HEK293 (cell line): ENCODE data around the gene PTH1R.

Experiments used
- CTCF ChIA-PET: fragments of 350-600 bp; formaldehyde crosslinking; extraction: SDS; loops from one replicate; lab custom pipeline; 2021; ENCODE audit warnings: antibody characterized with exemption; lab: Yijun Ruan, JAX
- POLR2A ChIA-PET: fragments of 300-600 bp; formaldehyde crosslinking; extraction: SDS; loops from one replicate; lab custom pipeline; 2020; ENCODE audit warnings: antibody characterized with exemption, inconsistent platforms; lab: Yijun Ruan, JAX
- H3K27ac ChIP-seq: fragments of 200-500 bp; sonication (Bioruptor generic); 2 replicates; pipeline ENCODE4 v1.5.1; 2014; ENCODE audit warnings: low read depth, low read length, control low read depth, inconsistent platforms; ENCODE audit errors: extremely low read depth
- H3K36me3 ChIP-seq, 2 experiments: fragments of 200-500 bp in 1 of 2; sonication (Bioruptor generic) in 1 of 2; 1 replicate in 1 of 2; 2 replicates in 1 of 2; pipeline ENCODE4 v1.5.1; 2014 to 2017; ENCODE audit warnings: inconsistent platforms in 2 of 2, low read length in 2 of 2; ENCODE audit not compliant: control insufficient read depth in 2 of 2, insufficient read depth in 1 of 2
- H3K4me1 ChIP-seq: fragments of 200-500 bp; sonication (Bioruptor generic); 2 replicates; pipeline ENCODE4 v1.5.1; 2014; ENCODE audit warnings: mild to moderate bottlenecking, low read length, inconsistent platforms; ENCODE audit not compliant: control insufficient read depth, insufficient read depth
- H3K4me3 ChIP-seq: 2 replicates; pipeline ENCODE4 v1.5.1; 2011; ENCODE audit warnings: low read depth, mild to moderate bottlenecking, control low read depth, low read length, moderate library complexity
- H3K9me3 ChIP-seq: fragments of 200-500 bp; sonication (Bioruptor generic); 2 replicates; pipeline ENCODE4 v1.5.1; 2014; ENCODE audit warnings: low read depth, low read length, inconsistent platforms; ENCODE audit not compliant: control insufficient read depth, insufficient read depth
- EGR2 ChIP-seq: fragments of 450-650 bp; formaldehyde crosslinking; IDR thresholded peaks from 2 replicates; pipeline ENCODE4 v1.5.1; 2016; ENCODE audit warnings: low read depth, missing biosample characterization, missing genetic modification characterization
- GFI1B ChIP-seq: fragments of 450-650 bp; formaldehyde crosslinking; IDR thresholded peaks from 2 replicates; pipeline ENCODE4 v1.5.1; 2016; ENCODE audit warnings: missing biosample characterization, missing genetic modification characterization
- GLI4 ChIP-seq: fragments of 450-650 bp; formaldehyde crosslinking; IDR thresholded peaks from 2 replicates; pipeline ENCODE4 v1.5.1; 2016; ENCODE audit warnings: missing biosample characterization, missing genetic modification characterization
- PRDM1 ChIP-seq: fragments of 450-650 bp; formaldehyde crosslinking; IDR thresholded peaks from 2 replicates; pipeline ENCODE4; 2016; ENCODE audit warnings: missing biosample characterization, missing genetic modification characterization
- PRDM6 ChIP-seq: fragments of 450-650 bp; formaldehyde crosslinking; IDR thresholded peaks from 2 replicates; pipeline ENCODE4 v1.5.1; 2017; ENCODE audit warnings: missing biosample characterization, missing genetic modification characterization
- SP7 ChIP-seq: fragments of 450-650 bp; formaldehyde crosslinking; IDR thresholded peaks from 2 replicates; pipeline ENCODE4 v1.5.1; 2016; ENCODE audit warnings: missing biosample characterization, missing genetic modification characterization
- ZBTB48 ChIP-seq: fragments of 450-650 bp; formaldehyde crosslinking; IDR thresholded peaks from 2 replicates; pipeline ENCODE4 v1.5.1; 2016; ENCODE audit warnings: missing biosample characterization, missing genetic modification characterization
- ZFHX2 ChIP-seq: fragments of 450-650 bp; formaldehyde crosslinking; conservative IDR thresholded peaks from 2 replicates; pipeline ENCODE4 v1.5.1; 2016; ENCODE audit warnings: missing biosample characterization, missing genetic modification characterization
- ZNF112 ChIP-seq: fragments of 450-650 bp; formaldehyde crosslinking; IDR thresholded peaks from 2 replicates; pipeline ENCODE4 v1.5.0; 2017; ENCODE audit warnings: missing biosample characterization, missing genetic modification characterization
- ZNF146 ChIP-seq: fragments of 450-650 bp; formaldehyde crosslinking; IDR thresholded peaks from 2 replicates; pipeline ENCODE4 v1.5.1; 2016; ENCODE audit warnings: missing biosample characterization, missing genetic modification characterization
- ZNF184 ChIP-seq: fragments of 450-650 bp; IDR thresholded peaks from 2 replicates; pipeline ENCODE4 v1.5.1; 2018; ENCODE audit warnings: missing biosample characterization, mild to moderate bottlenecking, missing genetic modification characterization
- ZNF366 ChIP-seq: fragments of 450-650 bp; formaldehyde crosslinking; conservative IDR thresholded peaks from 2 replicates; pipeline ENCODE4 v1.5.1; 2016; ENCODE audit warnings: missing biosample characterization, missing genetic modification characterization
- ZNF704 ChIP-seq: fragments of 450-650 bp; formaldehyde crosslinking; IDR thresholded peaks from 2 replicates; pipeline ENCODE4 v1.5.1; 2016; ENCODE audit warnings: missing biosample characterization, missing genetic modification characterization
- ZSCAN16 ChIP-seq: fragments of 450-650 bp; formaldehyde crosslinking; IDR thresholded peaks from 2 replicates; pipeline ENCODE4 v1.5.1; 2016; ENCODE audit warnings: missing biosample characterization, missing genetic modification characterization
- ZSCAN4 ChIP-seq: fragments of 450-650 bp; formaldehyde crosslinking; IDR thresholded peaks from 2 replicates; pipeline ENCODE4 v1.5.1; 2017; ENCODE audit warnings: missing biosample characterization, missing genetic modification characterization
- ZXDB ChIP-seq: fragments of 450-650 bp; formaldehyde crosslinking; IDR thresholded peaks from 2 replicates; pipeline ENCODE4 v1.5.1; 2016; ENCODE audit warnings: missing biosample characterization, missing genetic modification characterization
- TF ChIP-seq, protein P1 (sequence below): fragments of 450-650 bp; formaldehyde crosslinking; IDR thresholded peaks from 2 replicates; pipeline ENCODE4 v1.5.1; 2017; ENCODE audit warnings: missing biosample characterization, missing genetic modification characterization
- TF ChIP-seq, protein P2 (sequence below): fragments of 450-650 bp; formaldehyde crosslinking; IDR thresholded peaks from 2 replicates; pipeline ENCODE4 v1.5.1; 2016; ENCODE audit warnings: missing biosample characterization, missing genetic modification characterization

The PTH1R gene

DNA sequence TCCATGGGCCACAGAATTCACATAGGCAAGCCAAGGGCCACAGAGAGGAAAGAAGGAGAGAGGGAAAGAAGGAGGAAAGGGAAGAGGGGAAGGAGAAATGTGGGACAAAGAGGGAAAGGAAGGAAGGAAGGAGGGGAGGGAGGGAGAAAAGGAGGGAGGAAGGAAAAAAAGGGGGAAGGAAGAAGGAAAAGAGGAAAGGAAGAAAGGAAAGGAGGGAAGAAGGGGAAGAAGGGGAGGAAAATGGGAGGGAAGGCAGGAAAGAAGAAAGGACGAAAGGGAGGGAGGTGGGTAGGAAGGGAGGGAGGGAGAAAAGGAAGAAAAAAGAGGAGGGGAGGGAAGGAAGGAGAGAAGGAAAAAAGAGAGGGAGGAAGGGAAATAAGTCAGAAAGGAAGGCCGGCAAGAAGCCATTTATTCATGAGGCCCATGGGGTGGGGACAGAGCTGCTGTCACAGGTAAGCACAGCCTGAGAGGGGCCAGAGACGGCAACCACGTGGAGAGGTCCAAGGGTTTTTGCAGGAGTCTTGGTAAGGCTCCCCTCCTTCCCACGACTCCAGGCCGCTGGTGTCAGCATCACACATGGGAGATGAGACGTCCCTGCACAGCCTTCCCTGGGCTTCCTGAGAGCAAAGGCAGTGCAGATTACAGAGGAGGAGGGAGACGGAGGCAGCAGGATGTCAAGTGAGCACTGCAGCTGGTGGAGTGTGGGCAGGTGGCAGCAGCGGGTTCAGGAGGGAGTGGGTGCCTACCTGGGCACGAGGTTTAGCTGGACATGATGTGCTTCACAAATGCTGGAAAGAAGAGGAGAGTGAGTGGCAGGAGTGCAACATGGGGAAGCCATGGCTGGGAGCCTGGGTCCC lies 19.8 kb upstream of the PTH1R start:
- Histone ChIP-seq H3K27ac (no peak overlapping the region), H3K9me3 (no peaks in the 10 kb centered on the region), H3K4me3 (no peak overlapping the region), H3K4me1 (no peaks in the 10 kb centered on the region), H3K36me3 (no peaks in the 10 kb centered on the region)
- no peak for TF ChIP-seq GLI4
- TF ChIP-seq, protein P1, sequence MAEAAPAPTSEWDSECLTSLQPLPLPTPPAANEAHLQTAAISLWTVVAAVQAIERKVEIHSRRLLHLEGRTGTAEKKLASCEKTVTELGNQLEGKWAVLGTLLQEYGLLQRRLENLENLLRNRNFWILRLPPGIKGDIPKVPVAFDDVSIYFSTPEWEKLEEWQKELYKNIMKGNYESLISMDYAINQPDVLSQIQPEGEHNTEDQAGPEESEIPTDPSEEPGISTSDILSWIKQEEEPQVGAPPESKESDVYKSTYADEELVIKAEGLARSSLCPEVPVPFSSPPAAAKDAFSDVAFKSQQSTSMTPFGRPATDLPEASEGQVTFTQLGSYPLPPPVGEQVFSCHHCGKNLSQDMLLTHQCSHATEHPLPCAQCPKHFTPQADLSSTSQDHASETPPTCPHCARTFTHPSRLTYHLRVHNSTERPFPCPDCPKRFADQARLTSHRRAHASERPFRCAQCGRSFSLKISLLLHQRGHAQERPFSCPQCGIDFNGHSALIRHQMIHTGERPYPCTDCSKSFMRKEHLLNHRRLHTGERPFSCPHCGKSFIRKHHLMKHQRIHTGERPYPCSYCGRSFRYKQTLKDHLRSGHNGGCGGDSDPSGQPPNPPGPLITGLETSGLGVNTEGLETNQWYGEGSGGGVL = peak; percentile 13; the same call in 1 of the 2 replicates
- no peak for TF ChIP-seq ZNF112 (tag by site-specific recombination)
- no peak for TF ChIP-seq PRDM6 (tag by site-specific recombination)
- TF ChIP-seq ZSCAN16 (tag by site-specific recombination) = no peak
- peak; percentile 95 for TF ChIP-seq ZNF366 (tag by site-specific recombination)
- TF ChIP-seq PRDM1 (tag by site-specific recombination) = peak; percentile 58; the same call in 1 of the 2 replicates
- TF ChIP-seq EGR2 (tag by site-specific recombination) = 0 out of 2 replicates have a peak, but pooled peaks have one; percentile 8
- peak; percentile 23; the same call in 1 of the 2 replicates for TF ChIP-seq ZFHX2 (tag by site-specific recombination)
- no peak for TF ChIP-seq ZNF704 (tag by site-specific recombination)
- TF ChIP-seq SP7 (tag by site-specific recombination) = no peak
- ChIA-PET POLR2A (no interaction called here), CTCF (interaction anchor here (1.0 to 1.2 kb wide), 2 partner anchors 9 to 11 kb away, joined by 3 to 4 read pairs; no protein-coding TSS in a partner anchor)

DNA sequence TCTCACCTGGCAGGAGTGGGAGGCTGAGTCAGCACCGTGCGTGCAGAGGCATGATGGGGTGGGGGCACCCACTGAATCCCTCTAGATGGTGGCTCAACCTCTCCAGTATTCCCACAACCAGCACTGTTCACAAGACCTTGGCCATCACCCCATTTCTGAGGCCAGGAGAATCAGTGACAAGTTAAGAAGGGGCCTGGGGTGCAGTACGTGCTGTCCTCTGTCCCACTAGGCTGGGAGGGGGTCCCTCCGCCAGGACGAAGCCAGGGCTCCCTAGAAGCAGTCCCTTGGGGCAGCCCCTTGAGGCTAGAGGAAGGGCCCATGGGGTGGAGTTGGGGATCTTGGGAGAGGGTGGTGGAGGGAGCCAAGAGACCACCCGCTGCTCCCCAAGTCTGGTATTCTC lies 19.1 kb upstream of the PTH1R start:
- POLR2A ChIA-PET = no interaction called here

More for the DNA sequence above, 19.1 kb upstream of the PTH1R start:
- Histone ChIP-seq H3K9me3 (no peaks in the 10 kb centered on the region), H3K36me3 (no peaks in the 10 kb centered on the region)
- CTCF ChIA-PET = interaction anchor here (1.0 kb wide), 1 partner anchor 12 kb away, joined by 3 read pairs; no protein-coding TSS in a partner anchor
- TF ChIP-seq ZBTB48 (no peak), ZXDB (tag by site-specific recombination) (no peak), ZNF146 (tag by site-specific recombination) (no peak), ZNF184 (tag by site-specific recombination) (no peak), ZSCAN4 (no peak), GFI1B (tag by site-specific recombination) (no peak)
- TF ChIP-seq, protein P2, sequence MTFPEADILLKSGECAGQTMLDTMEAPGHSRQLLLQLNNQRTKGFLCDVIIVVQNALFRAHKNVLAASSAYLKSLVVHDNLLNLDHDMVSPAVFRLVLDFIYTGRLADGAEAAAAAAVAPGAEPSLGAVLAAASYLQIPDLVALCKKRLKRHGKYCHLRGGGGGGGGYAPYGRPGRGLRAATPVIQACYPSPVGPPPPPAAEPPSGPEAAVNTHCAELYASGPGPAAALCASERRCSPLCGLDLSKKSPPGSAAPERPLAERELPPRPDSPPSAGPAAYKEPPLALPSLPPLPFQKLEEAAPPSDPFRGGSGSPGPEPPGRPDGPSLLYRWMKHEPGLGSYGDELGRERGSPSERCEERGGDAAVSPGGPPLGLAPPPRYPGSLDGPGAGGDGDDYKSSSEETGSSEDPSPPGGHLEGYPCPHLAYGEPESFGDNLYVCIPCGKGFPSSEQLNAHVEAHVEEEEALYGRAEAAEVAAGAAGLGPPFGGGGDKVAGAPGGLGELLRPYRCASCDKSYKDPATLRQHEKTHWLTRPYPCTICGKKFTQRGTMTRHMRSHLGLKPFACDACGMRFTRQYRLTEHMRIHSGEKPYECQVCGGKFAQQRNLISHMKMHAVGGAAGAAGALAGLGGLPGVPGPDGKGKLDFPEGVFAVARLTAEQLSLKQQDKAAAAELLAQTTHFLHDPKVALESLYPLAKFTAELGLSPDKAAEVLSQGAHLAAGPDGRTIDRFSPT (tag by site-specific recombination) = no peak
- TF ChIP-seq, all 188 proteins: peak for 0
- H3K4me1 ChIP-seq = no peaks in the 10 kb centered on the region
- H3K27ac ChIP-seq = no peak overlapping the region
- no peak overlapping the region for H3K4me3 ChIP-seq
